ENCODE results near the gene PTPA.
"Not testable (repeated sequence)": the region's sequence is repeated elsewhere in the genome, so short reads cannot be mapped to it uniquely, and the experiment has no call there.

Gene PTPA

DNA sequence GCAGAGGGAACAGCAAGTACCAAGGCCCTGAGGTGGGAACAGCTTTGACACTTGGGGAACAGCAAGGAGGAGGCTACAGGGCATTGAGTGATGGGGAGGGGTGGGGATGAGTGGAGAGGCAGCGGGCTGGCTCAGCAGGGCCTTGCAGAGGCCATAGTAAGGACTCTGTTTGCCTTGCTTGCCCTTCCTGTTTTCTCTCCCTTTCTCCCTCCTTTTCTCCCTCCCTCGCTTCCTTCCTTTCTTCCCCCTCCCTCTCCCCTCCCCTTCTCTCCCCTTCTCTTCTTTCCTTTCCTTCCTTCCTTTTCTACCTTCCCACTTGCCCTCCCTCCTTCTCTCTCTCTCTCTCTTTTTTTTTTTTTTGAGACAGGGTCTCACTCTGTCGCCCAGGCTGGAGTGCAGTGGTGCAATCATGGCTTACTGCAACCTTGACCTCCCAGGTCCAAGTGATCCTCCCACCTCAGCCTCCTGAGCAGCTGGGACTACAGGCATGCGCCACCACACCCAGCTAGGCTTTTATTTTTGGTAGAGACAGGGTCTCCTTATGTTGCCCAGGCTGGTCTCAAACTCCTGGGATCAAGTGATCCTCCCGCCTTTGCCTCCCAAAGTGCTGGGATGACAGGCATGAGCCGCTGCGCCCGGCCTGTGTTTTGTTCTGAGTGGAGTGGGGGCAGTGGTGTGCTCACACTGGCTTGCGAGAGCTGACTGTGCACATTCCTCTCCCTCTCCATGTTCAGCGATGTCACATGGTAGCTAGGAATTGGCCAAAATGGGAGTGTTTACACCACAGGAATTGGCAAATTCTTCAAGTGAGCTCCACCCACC is 49.7 kb downstream of the PTPA start:
- TF ChIP-seq, protein P1, sequence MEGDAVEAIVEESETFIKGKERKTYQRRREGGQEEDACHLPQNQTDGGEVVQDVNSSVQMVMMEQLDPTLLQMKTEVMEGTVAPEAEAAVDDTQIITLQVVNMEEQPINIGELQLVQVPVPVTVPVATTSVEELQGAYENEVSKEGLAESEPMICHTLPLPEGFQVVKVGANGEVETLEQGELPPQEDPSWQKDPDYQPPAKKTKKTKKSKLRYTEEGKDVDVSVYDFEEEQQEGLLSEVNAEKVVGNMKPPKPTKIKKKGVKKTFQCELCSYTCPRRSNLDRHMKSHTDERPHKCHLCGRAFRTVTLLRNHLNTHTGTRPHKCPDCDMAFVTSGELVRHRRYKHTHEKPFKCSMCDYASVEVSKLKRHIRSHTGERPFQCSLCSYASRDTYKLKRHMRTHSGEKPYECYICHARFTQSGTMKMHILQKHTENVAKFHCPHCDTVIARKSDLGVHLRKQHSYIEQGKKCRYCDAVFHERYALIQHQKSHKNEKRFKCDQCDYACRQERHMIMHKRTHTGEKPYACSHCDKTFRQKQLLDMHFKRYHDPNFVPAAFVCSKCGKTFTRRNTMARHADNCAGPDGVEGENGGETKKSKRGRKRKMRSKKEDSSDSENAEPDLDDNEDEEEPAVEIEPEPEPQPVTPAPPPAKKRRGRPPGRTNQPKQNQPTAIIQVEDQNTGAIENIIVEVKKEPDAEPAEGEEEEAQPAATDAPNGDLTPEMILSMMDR (conservative IDR thresholded peaks at IDR 0.05; ENCODE audit: low read depth, low read length): no peak
- no peak overlapping the region for H3K4me3 ChIP-seq (ENCODE audit: low read depth, low read length)
- DNase-seq (ENCODE audit: low read depth): peak; percentile 86

DNA sequence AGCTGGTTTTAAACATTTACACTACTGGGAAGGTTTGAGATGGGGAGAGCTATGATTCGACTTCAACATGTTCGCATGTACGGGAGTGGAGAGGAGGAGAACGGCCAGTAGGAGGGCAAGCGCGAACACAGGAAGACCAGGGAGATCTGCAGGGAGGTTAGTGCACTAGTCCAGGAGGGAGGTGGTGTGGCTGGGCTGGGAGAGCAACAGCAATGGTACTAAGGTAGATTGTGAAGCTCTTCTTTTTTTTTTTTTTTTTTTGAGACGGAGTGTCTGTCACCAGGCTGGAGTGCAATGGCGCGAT is 50.3 kb downstream of the PTPA start:
- no peak overlapping the region for H3K4me3 ChIP-seq (ENCODE audit: low read depth, low read length)
- DNase-seq (ENCODE audit: low read depth): no peak
- TF ChIP-seq, protein P1 (conservative IDR thresholded peaks at IDR 0.05; ENCODE audit: low read depth, low read length): no peak

DNA sequence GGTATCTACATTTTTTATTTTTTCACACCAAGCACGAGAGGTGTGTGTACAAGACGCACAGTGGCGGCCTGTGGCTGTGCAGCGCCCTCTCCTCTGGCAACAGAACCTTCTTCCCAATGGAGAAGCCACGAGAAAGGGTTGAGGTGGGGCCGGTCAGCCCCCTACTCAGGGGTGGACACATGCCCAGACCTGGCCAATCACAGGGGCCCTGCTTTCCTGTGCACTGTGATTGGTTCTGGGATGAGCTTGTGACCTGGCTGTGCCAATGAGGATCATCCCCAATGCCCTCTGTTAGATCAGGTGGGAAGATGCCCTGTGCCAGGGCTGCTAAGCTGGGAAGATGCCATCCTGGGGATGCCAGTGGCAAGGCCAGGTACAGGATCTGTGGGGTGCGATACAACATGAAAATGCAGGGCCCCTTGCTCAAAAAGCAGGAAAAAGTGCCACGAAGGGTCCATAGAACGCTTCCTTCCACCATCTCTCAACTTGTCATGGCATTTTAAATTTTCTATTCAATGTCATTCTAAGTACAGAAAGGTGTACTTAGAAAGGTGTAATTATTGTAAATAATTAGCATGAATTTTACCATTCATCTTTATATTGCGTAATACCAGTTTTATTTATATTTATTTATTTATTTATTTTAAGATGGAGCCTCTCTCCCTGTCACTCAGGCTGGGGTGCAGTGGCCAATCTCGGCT is 51.4 kb downstream of the PTPA start:
- H3K4me3 ChIP-seq (ENCODE audit: low read depth, low read length): no peak overlapping the region
- no peak for DNase-seq (ENCODE audit: low read depth)
- TF ChIP-seq, protein P1 (conservative IDR thresholded peaks at IDR 0.05; ENCODE audit: low read depth, low read length): no peak

DNA sequence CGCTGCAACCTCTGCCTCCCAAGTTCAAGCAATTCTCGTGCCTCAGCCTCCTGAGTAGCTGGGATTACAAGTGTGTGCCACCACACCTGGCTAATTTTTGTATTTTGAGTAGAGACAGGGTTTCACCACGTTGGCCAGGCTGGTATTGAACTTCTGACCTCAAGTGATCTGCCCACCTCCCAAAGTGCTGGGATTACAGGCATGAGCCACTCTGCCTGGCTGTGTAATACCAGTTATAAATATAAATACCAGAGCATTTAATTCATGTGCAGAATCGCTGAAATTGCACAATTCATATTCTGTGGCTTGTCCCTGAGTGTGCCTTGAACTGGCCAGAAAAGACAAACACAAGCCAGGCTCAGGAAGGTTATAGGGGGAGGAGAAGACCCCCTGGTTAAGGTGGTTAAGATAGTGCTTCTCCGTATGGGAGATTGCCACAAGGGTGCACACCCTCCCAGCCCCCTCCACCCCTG is 52.0 kb downstream of the PTPA start:
- not testable (repeated sequence) for H3K4me3 ChIP-seq (ENCODE audit: low read depth, low read length)
- DNase-seq (ENCODE audit: low read depth): peak; percentile 25

DNA sequence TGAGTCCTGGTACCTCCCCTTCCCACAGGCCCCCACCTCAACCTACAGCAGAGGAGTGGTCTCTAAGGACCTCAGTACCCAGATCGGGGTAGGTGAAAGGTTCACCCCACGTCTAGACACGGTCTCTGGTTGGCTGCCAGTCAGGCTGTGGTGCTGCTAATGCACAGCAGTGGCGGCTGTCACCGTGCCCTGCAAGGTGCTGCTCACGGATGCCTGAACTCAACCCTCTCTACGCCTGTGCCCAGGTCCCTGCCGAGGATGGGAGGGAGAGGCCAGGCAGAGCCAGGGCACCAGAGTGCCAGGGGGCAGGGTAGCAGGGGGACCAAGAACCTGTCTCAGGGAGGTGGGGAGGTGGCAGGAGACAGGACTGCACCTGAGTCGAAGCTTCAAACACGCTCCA is 52.5 kb downstream of the PTPA start:
- DNase-seq (ENCODE audit: low read depth): no peak
- TF ChIP-seq, protein P1 (conservative IDR thresholded peaks at IDR 0.05; ENCODE audit: low read depth, low read length): no peak
- no peak overlapping the region for H3K4me3 ChIP-seq (ENCODE audit: low read depth, low read length)

DNA sequence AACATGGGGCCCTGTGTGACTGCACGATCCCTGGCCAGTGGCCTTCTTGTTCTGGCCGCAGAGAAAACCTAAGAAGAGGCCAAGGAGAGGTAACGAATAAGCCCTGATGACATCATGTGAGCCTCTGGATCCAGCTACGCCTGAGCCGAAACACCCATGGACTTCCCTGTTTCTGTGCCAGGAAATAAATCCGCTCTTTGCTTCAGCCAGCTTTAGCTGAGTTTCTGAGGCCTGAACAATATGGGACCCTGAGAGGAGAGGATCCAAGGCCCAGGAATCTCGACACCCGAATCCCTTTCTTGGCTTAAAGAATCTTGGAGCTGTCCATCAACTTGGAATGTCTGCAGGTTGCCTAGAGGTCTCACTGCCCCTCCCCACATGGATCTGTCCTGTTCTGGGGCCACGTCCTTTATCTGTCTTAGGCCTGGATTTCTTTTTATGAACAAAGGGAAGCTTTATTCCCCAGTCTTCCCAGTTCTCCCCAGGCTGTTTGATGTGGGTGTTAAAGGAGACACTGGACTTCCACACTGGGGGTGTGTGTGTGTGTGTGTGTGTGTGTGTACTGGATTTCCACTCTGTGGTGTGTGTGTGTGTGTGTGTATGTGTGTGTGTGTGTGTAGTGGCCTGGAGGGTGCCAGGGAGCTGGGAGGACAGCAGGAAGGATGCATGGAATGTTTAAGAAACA is 53.2 kb downstream of the PTPA start:
- DNase-seq (ENCODE audit: low read depth): peak; percentile 57
- TF ChIP-seq, protein P1 (conservative IDR thresholded peaks at IDR 0.05; ENCODE audit: low read depth, low read length): no peak
- no peak overlapping the region for H3K4me3 ChIP-seq (ENCODE audit: low read depth, low read length)

DNA sequence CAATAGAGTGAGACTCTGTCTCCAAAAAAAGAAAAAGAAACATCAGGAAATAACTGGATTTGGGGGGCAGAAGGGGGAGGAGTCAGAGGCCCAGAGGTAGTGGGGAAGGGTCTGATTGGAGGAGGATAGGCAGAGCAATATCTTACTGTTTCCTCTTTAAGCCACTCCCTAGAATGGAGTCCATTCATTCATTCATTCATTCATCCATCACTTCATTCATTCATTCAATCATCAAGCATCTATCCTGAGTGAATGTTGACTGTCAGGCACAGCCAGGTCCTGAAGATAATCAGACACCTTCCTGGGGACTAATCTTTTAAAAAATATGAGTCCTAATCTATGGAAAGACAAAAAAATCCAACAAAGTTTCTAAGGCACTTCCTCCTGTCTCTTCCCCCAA is 54.0 kb downstream of the PTPA start:
- no peak for DNase-seq (ENCODE audit: low read depth)
- TF ChIP-seq, protein P1 (conservative IDR thresholded peaks at IDR 0.05; ENCODE audit: low read depth, low read length): no peak
- no peak overlapping the region for H3K4me3 ChIP-seq (ENCODE audit: low read depth, low read length)
